Measurements from ENCODE around the gene GADD45G.

DNA sequence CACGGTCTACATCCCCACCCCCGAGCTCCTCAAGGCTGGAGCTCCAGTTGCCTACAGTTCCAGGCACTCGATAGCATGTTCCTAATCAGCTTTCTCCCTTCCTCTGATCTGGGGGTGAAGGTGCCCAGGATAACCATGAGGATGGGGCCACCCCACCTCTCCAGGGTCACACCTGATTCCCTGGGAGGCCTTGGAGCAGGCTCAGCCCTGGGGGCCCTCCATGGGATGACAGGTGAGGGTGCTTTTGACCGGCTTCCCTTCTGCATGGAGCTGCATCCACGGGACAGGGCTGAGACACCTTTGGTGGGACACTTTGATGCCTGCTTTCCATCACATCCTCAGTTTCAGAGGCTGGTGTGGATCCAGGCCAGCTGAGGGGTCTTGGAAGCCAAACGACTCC, 28.6 kb downstream of the GADD45G start:
- TF ChIP-seq NR3C1 (CRISPR knock-in tag; conservative IDR thresholded peaks at IDR 0.05; ENCODE audit: low read depth) (no peak), CTCF (IDR thresholded peaks at IDR 0.05) (no peak), CBFB (CRISPR knock-in tag; IDR thresholded peaks at IDR 0.05; ENCODE audit: low read depth) (no peak), ESRRA (CRISPR knock-in tag; IDR thresholded peaks at IDR 0.05; ENCODE audit: borderline replicate concordance) (no peak), SP1 (CRISPR knock-in tag; conservative IDR thresholded peaks at IDR 0.05) (no peak), ZNF423 (CRISPR knock-in tag; IDR thresholded peaks at IDR 0.05) (no peak), ZNF121 (CRISPR knock-in tag; IDR thresholded peaks at IDR 0.05) (no peak), KAT7 (CRISPR knock-in tag; IDR thresholded peaks at IDR 0.05; ENCODE audit: borderline replicate concordance) (no peak)
